Urinary bladder (tissue), 4 donors: ENCODE measurements around the gene FUOM. TPM values are rescaled to one million over a fixed set of nuclear protein-coding genes. Genes with fewer than 3 reads are reported as not detected.

Experiments used
- DNase-seq: peaks from one replicate; pipeline ENCODE4 v3.0.0-alpha.2; 2015; ENCODE audit errors: extremely low spot score
- H3K27ac ChIP-seq: one replicate; pipeline ENCODE4 v1.5.1; 2013; ENCODE audit warnings: low read depth, mild to moderate bottlenecking, moderate library complexity
- H3K36me3 ChIP-seq: one replicate; pipeline ENCODE4 v1.6.1; 2013; ENCODE audit warnings: mild to moderate bottlenecking, moderate library complexity; ENCODE audit not compliant: insufficient read depth
- H3K4me1 ChIP-seq: one replicate; pipeline ENCODE4 v1.6.1; 2013; ENCODE audit warnings: mild to moderate bottlenecking, moderate library complexity; ENCODE audit not compliant: insufficient read depth
- H3K4me3 ChIP-seq: one replicate; pipeline ENCODE4 v1.5.1; 2013; ENCODE audit warnings: low read depth, low read length
- WGBS: extraction: QIAGEN DNeasy Blood & Tissue Kit; methylation state at CpG from one replicate; pipeline ENCODE4 v1.1.7; 2013; 5-methylcytosine and 5-hydroxymethylcytosine counted together
- polyA plus RNA-seq: library from polyadenylated mRNA; stranded (reverse); fragments of 200-250 nt; gene quantifications from one replicate; pipeline ENCODE4 v1.2.3, GENCODE V29; 2013
- total RNA-seq: library from RNA; depleted of rRNA; stranded (reverse); fragments of >200 nt; gene quantifications from one replicate; pipeline ENCODE4 v1.2.3, GENCODE V29; 2014
- donor health status: healthy with polysubstance abuse.
- donor health status: healthy.

The FUOM gene
- 5.2 TPM for total RNA-seq
- 16.9 TPM for polyA plus RNA-seq

GRCh38 chr10:133357285-133358161 lies at the start of gene FUOM:
Gene FUOM (minus strand): TSS chr10:133358019. CDS start chr10:133358007, 12 bp downstream.
- peaks cover 2% of the 10 kb centered on the region for H3K36me3 ChIP-seq
- H3K27ac ChIP-seq = peak within 1 kb of the TSS; percentile 31
- no peaks in the 10 kb centered on the region for H3K4me1 ChIP-seq
- WGBS = 2% methylated on average over 83 of the region's 83 CpGs
- peak within 1 kb of the TSS; percentile 59 for H3K4me3 ChIP-seq
- no peak for DNase-seq

GRCh38 chr10:133405844-133406527 lies 48.2 kb upstream of the FUOM start:
- no peak overlapping the region for H3K27ac ChIP-seq
- H3K4me3 ChIP-seq = no peak overlapping the region
- H3K4me1 ChIP-seq = no peaks in the 10 kb centered on the region
- DNase-seq = no peak
- no peaks in the 10 kb centered on the region for H3K36me3 ChIP-seq
- WGBS = 94% methylated on average over 8 of the region's 8 CpGs

DNA sequence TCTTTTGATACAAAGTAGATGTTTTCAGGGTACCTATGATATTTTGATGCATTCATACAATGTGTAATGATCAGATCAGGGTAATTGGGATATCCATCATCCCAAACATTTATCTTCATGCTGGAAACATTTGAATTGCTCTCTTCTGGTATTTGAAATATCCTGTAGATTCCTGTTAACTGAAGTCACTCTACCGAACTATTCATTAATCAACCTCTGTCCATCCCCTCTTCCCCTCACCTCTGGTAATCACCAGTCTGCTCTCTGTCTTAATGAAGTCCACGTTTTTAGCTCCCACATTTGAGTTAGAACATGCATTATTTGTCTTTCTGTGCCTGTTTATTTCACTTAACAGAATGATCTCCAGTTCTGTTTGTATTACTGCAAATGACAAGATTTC lies 47.5 kb upstream of the FUOM start:
- Histone ChIP-seq H3K36me3 (no peaks in the 10 kb centered on the region), H3K4me3 (no peak overlapping the region), H3K4me1 (no peaks in the 10 kb centered on the region), H3K27ac (no peak overlapping the region)
- no peak for DNase-seq
- WGBS = 79% methylated on average over 2 of the region's 2 CpGs

GRCh38 chr10:133403784-133404183 lies 46.0 kb upstream of the FUOM start:
- DNase-seq = no peak
- Histone ChIP-seq H3K36me3 (no peaks in the 10 kb centered on the region), H3K4me3 (no peak overlapping the region), H3K4me1 (no peaks in the 10 kb centered on the region), H3K27ac (no peak overlapping the region)
- 91% methylated on average over 5 of the region's 5 CpGs for WGBS

GRCh38 chr10:133403359-133403758 lies 45.5 kb upstream of the FUOM start:
- Histone ChIP-seq H3K4me3 (no peak overlapping the region), H3K4me1 (no peaks in the 10 kb centered on the region), H3K36me3 (no peaks in the 10 kb centered on the region), H3K27ac (no peak overlapping the region)
- WGBS = 89% methylated on average over 16 of the region's 16 CpGs
- DNase-seq = no peak

- H3K36me3 ChIP-seq = no peaks in the 10 kb centered on the region
- WGBS = 96% methylated on average over 21 of the region's 21 CpGs
- H3K27ac ChIP-seq = no peak overlapping the region
- H3K4me1 ChIP-seq = no peaks in the 10 kb centered on the region
- H3K4me3 ChIP-seq = no peak overlapping the region
- DNase-seq = no peak
Measured at GRCh38 chr10:133401981-133402725, 44.3 kb upstream of the FUOM start.

- WGBS = 94% methylated on average over 12 of the region's 12 CpGs
- Histone ChIP-seq H3K4me1 (no peaks in the 10 kb centered on the region), H3K4me3 (no peak overlapping the region), H3K36me3 (no peaks in the 10 kb centered on the region), H3K27ac (no peak overlapping the region)
- no peak for DNase-seq
Measured at GRCh38 chr10:133401500-133401899, 43.7 kb upstream of the FUOM start.

- no peaks in the 10 kb centered on the region for H3K4me1 ChIP-seq
- H3K4me3 ChIP-seq = no peak overlapping the region
- 92% methylated on average over 10 of the region's 10 CpGs for WGBS
- H3K36me3 ChIP-seq = no peaks in the 10 kb centered on the region
- H3K27ac ChIP-seq = no peak overlapping the region
- DNase-seq = no peak
Measured at GRCh38 chr10:133400624-133401424, 43.0 kb upstream of the FUOM start.

- H3K4me1 ChIP-seq = no peaks in the 10 kb centered on the region
- no peak overlapping the region for H3K4me3 ChIP-seq
- no peak for DNase-seq
- no peaks in the 10 kb centered on the region for H3K36me3 ChIP-seq
- WGBS = 95% methylated on average over 19 of the region's 19 CpGs
- no peak overlapping the region for H3K27ac ChIP-seq
Measured at GRCh38 chr10:133399123-133399601, 41.3 kb upstream of the FUOM start.

GRCh38 chr10:133397938-133398337 lies 40.1 kb upstream of the FUOM start:
- 96% methylated on average over 7 of the region's 7 CpGs for WGBS
- DNase-seq = no peak
- no peaks in the 10 kb centered on the region for H3K36me3 ChIP-seq
- H3K4me1 ChIP-seq = no peaks in the 10 kb centered on the region
- no peak overlapping the region for H3K27ac ChIP-seq
- no peak overlapping the region for H3K4me3 ChIP-seq

GRCh38 chr10:133396035-133396624 lies 38.3 kb upstream of the FUOM start:
- no peak for DNase-seq
- Histone ChIP-seq H3K27ac (no peak overlapping the region), H3K4me1 (no peaks in the 10 kb centered on the region), H3K36me3 (no peaks in the 10 kb centered on the region), H3K4me3 (no peak overlapping the region)
- 94% methylated on average over 19 of the region's 19 CpGs for WGBS

DNA sequence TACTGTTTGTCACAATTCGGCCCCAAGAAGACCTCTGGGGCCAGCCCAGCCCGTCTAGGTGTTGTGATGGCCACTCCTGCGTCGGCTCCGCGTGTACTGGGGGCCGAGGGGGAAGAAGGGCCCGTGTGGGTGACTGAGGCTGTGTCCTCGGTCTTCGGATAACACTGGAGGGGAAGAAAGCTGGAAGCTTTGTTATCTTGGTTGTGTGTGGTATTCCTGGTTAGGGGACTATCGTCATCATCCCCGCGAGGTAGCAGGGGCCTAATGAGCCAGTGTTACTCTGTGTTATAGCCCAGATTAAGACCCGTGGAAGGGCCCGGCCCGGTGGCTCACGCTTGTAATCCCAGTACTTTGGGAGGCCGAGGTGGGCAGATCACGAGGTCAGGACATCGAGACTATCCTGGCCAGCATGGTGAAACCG lies 37.0 kb upstream of the FUOM start:
- 26% methylated on average over 21 of the region's 21 CpGs for WGBS
- Histone ChIP-seq H3K4me1 (no peaks in the 10 kb centered on the region), H3K27ac (no peak overlapping the region), H3K4me3 (peak overlapping the region; percentile 85), H3K36me3 (no peaks in the 10 kb centered on the region)
- DNase-seq = no peak
